DND-41 (cell line): ENCODE data around the gene FAM83E.

Source experiments
- ATAC-seq: fragments of 200-7000 bp; cut with Tn5 transposase; 3 replicates; pipeline ENCODE4 v1.9.1; 2021; ENCODE audit warnings: low read depth; ENCODE audit not compliant: insufficient read depth
- DNase-seq: peaks from one replicate; pipeline ENCODE4 v3.0.0-alpha.2; 2020
- H2AFZ ChIP-seq: 2 replicates; pipeline ENCODE4 v1.6.0; 2012; ENCODE audit warnings: low read depth, low read length
- H3K27ac ChIP-seq: 2 replicates; pipeline ENCODE4 v1.5.1; 2012; ENCODE audit warnings: low read length, inconsistent platforms
- H3K27me3 ChIP-seq: fragments of 200-600 bp; sonication (generic); 2 replicates; pipeline ENCODE4 v1.6.0; 2012; ENCODE audit warnings: low read length, mild to moderate bottlenecking, inconsistent platforms; ENCODE audit not compliant: insufficient read depth, poor library complexity
- H3K36me3 ChIP-seq: 2 replicates; pipeline ENCODE4 v1.5.1; 2012; ENCODE audit warnings: low read length, inconsistent platforms; ENCODE audit not compliant: insufficient read depth
- H3K4me1 ChIP-seq: 2 replicates; pipeline ENCODE4 v1.5.1; 2012; ENCODE audit warnings: mild to moderate bottlenecking, low read length; ENCODE audit not compliant: insufficient read depth
- H3K4me2 ChIP-seq: 2 replicates; pipeline ENCODE4 v1.6.0; 2012; ENCODE audit warnings: mild to moderate bottlenecking, moderate library complexity, low read length, inconsistent platforms; ENCODE audit not compliant: insufficient read depth
- H3K4me3 ChIP-seq, 2 experiments: fragments of 200-600 bp in 1 of 2; shearing (Covaris generic) in 1 of 2; 2 replicates each; pipeline ENCODE4 v1.5.1; 2012 to 2016; ENCODE audit warnings: inconsistent platforms in 2 of 2, low read length in 2 of 2, mild to moderate bottlenecking in 2 of 2, low read depth in 1 of 2, moderate library complexity in 1 of 2
- H3K79me2 ChIP-seq: 2 replicates; pipeline ENCODE4 v1.6.0; 2012; ENCODE audit warnings: low read length, inconsistent platforms; ENCODE audit not compliant: insufficient read depth
- H3K9ac ChIP-seq: 2 replicates; pipeline ENCODE4 v1.6.0; 2012; ENCODE audit warnings: low read depth, mild to moderate bottlenecking, inconsistent platforms, low read length, moderate library complexity
- H3K9me3 ChIP-seq: 2 replicates; pipeline ENCODE4 v1.5.1; 2012; ENCODE audit warnings: low read length, moderate library complexity, mild to moderate bottlenecking, inconsistent platforms; ENCODE audit not compliant: insufficient read depth, severe bottlenecking
- H4K20me1 ChIP-seq: 2 replicates; pipeline ENCODE4 v1.6.0; 2012; ENCODE audit warnings: low read length; ENCODE audit not compliant: insufficient read depth
- EZH2 ChIP-seq: IDR thresholded peaks from 3 replicates; pipeline ENCODE4 v1.6.1; 2012; ENCODE audit warnings: borderline replicate concordance, low read depth, mild to moderate bottlenecking, moderate library complexity, low read length, inconsistent platforms; ENCODE audit not compliant: severe bottlenecking
- TF ChIP-seq, protein P1 (sequence below): IDR thresholded peaks from 2 replicates; pipeline ENCODE4 v1.5.1; 2012; ENCODE audit warnings: borderline replicate concordance, low read length, moderate library complexity, mild to moderate bottlenecking; ENCODE audit not compliant: poor library complexity, severe bottlenecking; ENCODE audit errors: extremely low read depth

Gene FAM83E

DNA sequence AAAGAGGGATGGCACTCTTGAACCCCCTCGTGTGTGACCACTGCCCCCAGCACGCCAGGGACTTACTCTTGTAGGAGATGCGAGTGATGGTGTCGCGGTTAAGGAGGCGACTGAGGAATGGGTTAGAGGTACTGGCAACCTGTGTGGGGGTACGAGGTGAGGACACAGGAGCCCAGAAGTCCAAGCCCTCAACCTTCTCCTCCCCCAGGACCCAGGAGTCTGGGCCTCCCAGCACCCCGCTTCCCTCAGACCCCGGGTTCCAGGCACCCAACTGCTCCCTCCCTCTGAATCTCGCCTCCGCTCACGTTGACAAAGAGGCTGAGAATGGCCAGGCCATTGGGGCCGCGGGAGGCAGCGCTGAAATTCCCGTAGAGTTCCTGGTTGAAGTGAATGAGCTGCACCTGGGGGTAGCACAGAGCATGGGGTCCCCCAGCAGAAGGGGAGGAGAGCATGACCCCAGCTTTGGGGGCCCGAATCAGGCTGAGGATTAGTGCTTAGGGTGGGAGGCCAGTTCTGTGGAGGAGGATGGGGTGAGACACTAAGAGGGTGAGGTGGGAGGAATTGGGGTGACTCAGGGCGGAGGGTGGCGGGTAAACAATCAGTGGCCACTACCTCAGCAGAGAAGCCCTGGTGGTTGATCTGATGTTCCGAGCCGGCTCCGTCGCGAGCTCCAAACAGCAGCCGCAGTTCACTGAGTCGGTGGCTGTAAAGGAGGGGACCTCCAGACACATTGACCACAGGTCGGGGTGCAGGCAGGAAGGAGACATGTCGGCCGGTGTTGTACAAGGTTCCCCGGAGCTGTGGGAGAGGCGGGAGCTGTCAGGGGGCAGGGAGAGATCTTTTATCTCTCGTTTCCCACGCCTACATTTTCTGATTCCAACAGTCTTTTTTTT is 24.9 kb upstream of the FAM83E start:
- H3K9ac ChIP-seq, result no peak overlapping the region
- H3K36me3 ChIP-seq, result no peaks in the 10 kb centered on the region; the same call in 1 of the 2 replicates
- no peaks in the 10 kb centered on the region for H3K9me3 ChIP-seq
- no peak for DNase-seq
- no peak overlapping the region for H3K4me3 ChIP-seq
- no peak overlapping the region for H3K27ac ChIP-seq
- H4K20me1 ChIP-seq, result peaks cover 7% of the 10 kb centered on the region; the same call in 1 of the 2 replicates
- ATAC-seq, result no peak
- H3K79me2 ChIP-seq, result peaks cover 16% of the 10 kb centered on the region
- peaks cover 32% of the 10 kb centered on the region for H3K4me1 ChIP-seq
- H2AFZ ChIP-seq, result no peak overlapping the region
- no peaks in the 10 kb centered on the region for H3K27me3 ChIP-seq
- no peak overlapping the region for H3K4me2 ChIP-seq
- TF ChIP-seq, protein P1, sequence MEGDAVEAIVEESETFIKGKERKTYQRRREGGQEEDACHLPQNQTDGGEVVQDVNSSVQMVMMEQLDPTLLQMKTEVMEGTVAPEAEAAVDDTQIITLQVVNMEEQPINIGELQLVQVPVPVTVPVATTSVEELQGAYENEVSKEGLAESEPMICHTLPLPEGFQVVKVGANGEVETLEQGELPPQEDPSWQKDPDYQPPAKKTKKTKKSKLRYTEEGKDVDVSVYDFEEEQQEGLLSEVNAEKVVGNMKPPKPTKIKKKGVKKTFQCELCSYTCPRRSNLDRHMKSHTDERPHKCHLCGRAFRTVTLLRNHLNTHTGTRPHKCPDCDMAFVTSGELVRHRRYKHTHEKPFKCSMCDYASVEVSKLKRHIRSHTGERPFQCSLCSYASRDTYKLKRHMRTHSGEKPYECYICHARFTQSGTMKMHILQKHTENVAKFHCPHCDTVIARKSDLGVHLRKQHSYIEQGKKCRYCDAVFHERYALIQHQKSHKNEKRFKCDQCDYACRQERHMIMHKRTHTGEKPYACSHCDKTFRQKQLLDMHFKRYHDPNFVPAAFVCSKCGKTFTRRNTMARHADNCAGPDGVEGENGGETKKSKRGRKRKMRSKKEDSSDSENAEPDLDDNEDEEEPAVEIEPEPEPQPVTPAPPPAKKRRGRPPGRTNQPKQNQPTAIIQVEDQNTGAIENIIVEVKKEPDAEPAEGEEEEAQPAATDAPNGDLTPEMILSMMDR, result no peak
- TF ChIP-seq EZH2, result no peak

DNA sequence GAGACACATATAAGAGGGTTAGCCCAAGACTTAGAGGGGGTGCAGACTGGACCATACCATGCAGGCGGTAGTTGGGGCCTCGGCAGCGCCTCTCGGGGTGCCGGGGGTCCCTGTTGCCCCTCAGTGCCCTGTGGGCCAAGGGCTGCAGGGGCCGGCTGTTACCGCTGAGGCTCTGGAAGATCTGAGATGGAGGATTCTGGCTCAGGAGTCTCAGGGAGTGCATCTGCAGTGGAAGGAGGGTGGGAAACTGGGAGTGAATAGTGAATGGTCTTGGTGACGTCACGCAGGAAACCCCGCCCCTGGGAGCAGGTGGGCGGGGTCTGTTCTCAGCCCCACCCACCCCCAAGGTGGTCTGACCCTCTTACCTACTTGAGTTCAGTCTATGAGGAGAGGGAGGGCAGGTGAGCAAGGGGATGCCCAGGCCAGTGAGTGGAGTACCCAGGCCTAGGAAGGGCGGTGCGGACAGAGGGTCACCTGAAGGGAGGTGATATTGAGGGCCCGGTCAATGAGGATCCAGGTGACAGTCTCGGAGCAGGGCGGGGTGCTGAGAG is 24.0 kb upstream of the FAM83E start:
- H3K9ac ChIP-seq, result peak overlapping the region; percentile 76
- H3K27me3 ChIP-seq, result no peaks in the 10 kb centered on the region
- no peak for TF ChIP-seq EZH2
- TF ChIP-seq, protein P1, result no peak
- H3K27ac ChIP-seq, result peak overlapping the region; percentile 97
- H3K79me2 ChIP-seq, result peaks cover 18% of the 10 kb centered on the region
- H3K4me1 ChIP-seq, result peaks cover 40% of the 10 kb centered on the region
- peaks cover 7% of the 10 kb centered on the region; the same call in 1 of the 2 replicates for H4K20me1 ChIP-seq
- H3K9me3 ChIP-seq, result no peaks in the 10 kb centered on the region
- peak overlapping the region; percentile 85 for H3K4me2 ChIP-seq
- DNase-seq, result peak; percentile 39
- peak overlapping the region; percentile 82 for H2AFZ ChIP-seq
- peak overlapping the region in 1 of 2 experiments; percentile 59; a peak in 2 of 4 replicates for H3K4me3 ChIP-seq
- no peak for ATAC-seq
- H3K36me3 ChIP-seq, result no peaks in the 10 kb centered on the region; the same call in 1 of the 2 replicates

DNA sequence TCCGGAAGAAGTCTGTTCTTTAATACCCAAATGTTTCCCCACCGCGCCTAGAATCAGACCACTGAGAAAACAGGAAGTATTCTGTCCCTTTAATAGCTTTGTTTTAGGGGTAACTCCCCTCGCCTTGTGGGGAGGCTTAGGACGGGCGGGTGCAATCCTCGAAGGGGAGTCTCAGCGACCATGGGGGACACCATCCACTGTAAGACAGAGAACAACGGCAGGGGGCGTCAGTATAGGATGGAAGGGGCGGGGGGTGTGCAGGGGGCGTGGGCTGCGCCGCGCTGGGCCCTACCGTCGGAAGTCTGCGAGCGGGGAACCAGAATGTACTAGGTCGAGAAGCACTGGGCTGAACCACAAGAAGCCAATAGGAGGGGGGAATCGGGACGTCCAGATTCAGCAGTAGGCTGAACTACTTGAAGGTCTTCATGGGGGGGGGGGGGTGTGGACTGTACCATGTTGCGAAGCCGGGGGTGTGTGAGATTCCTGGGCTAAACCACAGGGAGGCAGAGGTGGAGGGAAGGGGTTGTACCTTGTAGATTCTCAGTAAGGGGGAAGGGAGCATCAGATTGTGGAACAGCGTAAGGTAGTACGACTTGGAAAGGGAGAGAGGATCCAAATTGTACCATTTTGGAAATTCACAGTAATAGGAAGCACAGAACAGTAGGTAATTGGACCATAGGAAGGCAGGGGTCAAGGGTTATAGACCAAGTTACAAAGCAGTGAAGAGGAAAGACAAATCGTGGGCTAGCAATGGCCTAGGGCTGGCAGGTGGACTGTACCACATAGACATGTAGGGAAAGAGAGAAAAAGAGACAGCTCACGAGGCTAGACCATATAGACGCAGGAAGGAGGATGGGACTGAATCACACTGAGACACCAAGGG is 23.3 kb upstream of the FAM83E start:
- H4K20me1 ChIP-seq, result peaks cover 7% of the 10 kb centered on the region; the same call in 1 of the 2 replicates
- H3K4me2 ChIP-seq, result peak overlapping the region; percentile 85
- peak overlapping the region; percentile 82 for H2AFZ ChIP-seq
- H3K36me3 ChIP-seq, result peaks cover 2% of the 10 kb centered on the region; the same call in 1 of the 2 replicates
- peaks cover 18% of the 10 kb centered on the region for H3K79me2 ChIP-seq
- peak overlapping the region; percentile 76 for H3K9ac ChIP-seq
- ATAC-seq (peak; percentile 42), DNase-seq (peak; percentile 92)
- H3K4me3 ChIP-seq, result peak overlapping the region; percentile 23 to 59; a peak in 3 of 4 replicates
- no peaks in the 10 kb centered on the region for H3K27me3 ChIP-seq
- no peaks in the 10 kb centered on the region for H3K9me3 ChIP-seq
- TF ChIP-seq, protein P1, result peak; percentile 54
- TF ChIP-seq EZH2, result no peak
- H3K27ac ChIP-seq, result peak overlapping the region; percentile 97
- peaks cover 47% of the 10 kb centered on the region for H3K4me1 ChIP-seq
